Melanocyte of skin (primary cell): ENCODE results near the gene MMRN1. TPM values are rescaled to one million over a fixed set of nuclear protein-coding genes. Genes with fewer than 3 reads are reported as not detected.

ENCODE experiments used
- total RNA-seq, 2 donors: library from RNA; depleted of rRNA; stranded (reverse); fragments of >200 nt; gene quantifications; 2 replicates each; pipeline ENCODE4 v1.2.3, GENCODE V29; 2012

Gene MMRN1
- total RNA-seq, result under 1 TPM in 1 of 2 donors, not detected in 1; under 0.01 TPM

DNA sequence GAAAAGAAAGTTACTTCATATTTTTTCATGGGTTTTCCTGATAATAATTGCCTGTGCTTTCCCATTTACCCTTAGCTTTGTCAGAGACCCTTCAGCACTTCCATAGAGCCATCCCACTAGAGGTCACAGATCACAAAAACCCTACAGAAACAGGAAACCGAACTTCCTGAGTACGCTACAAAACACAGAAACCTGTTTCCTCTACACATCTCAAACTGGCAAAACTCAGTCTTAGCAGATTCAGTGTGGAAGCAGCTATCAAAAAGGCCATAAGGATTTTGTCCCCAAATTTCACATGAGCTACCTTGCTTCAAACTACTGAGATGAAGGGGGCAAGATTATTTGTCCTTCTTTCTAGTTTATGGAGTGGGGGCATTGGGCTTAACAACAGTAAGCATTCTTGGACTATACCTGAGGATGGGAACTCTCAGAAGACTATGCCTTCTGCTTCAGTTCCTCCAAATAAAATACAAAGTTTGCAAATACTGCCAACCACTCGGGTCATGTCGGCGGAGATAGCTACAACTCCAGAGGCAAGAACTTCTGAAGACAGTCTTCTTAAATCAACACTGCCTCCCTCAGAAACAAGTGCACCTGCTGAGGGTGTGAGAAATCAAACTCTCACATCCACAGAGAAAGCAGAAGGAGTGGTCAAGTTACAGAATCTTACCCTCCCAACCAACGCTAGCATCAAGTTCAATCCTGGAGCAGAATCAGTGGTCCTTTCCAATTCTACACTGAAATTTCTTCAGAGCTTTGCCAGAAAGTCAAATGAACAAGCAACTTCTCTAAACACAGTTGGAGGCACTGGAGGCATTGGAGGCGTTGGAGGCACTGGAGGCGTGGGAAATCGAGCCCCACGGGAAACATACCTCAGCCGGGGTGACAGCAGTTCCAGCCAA is at the start of gene MMRN1:
MMRN1 (plus strand) TSS at position 206 of the 902 bp plus-strand sequence; CDS start at position 324, 118 bp downstream.

Other genes with a start within 250 kb of the MMRN1 start
- 100 to 1,000 TPM; 180 to 231 TPM for gene SNCA, start 57.7 kb upstream of the MMRN1 start, total RNA-seq
- gene CCSER1, start 232.5 kb downstream of the MMRN1 start, total RNA-seq, result 1 to 10 TPM in 1 of 2 donors, under 1 TPM in 1; 0.33 to 1.0 TPM